Liver (tissue), 9 donors: ENCODE measurements around the gene GALNTL6. TPM values are rescaled to one million over a fixed set of nuclear protein-coding genes. Genes with fewer than 3 reads are reported as not detected.

Experiments
- DNase-seq: peaks from one replicate; pipeline ENCODE4 v3.0.0-alpha.2; 2017; ENCODE audit warnings: low spot score
- H3K27ac ChIP-seq, 2 donors: one replicate each; pipeline ENCODE4 v1.7.0; 2013; ENCODE audit warnings: inconsistent platforms in 2 of 2, low read length in 2 of 2, control low read depth in 1 of 2, low read depth in 1 of 2, mild to moderate bottlenecking in 1 of 2
- H3K27me3 ChIP-seq, 4 donors: one replicate each; pipeline versions ENCODE4 v1.6.1 to v1.7.0; 2013; ENCODE audit warnings: low read length in 3 of 4, inconsistent platforms in 1 of 4, mild to moderate bottlenecking in 1 of 4, moderate library complexity in 1 of 4; ENCODE audit not compliant: control insufficient read depth in 4 of 4, insufficient read depth in 4 of 4
- H3K36me3 ChIP-seq, 4 donors: one replicate each; pipeline versions ENCODE4 v1.6.1 to v1.7.0; 2013; ENCODE audit warnings: low read length in 3 of 4, mild to moderate bottlenecking in 3 of 4, low read depth in 1 of 4, moderate library complexity in 1 of 4; ENCODE audit not compliant: control insufficient read depth in 4 of 4, insufficient read depth in 3 of 4
- H3K4me1 ChIP-seq, 4 donors: one replicate each; pipeline versions ENCODE4 v1.6.1 to v1.7.0; 2013; ENCODE audit warnings: low read length in 3 of 4, mild to moderate bottlenecking in 3 of 4, moderate library complexity in 1 of 4; ENCODE audit not compliant: control insufficient read depth in 4 of 4, insufficient read depth in 4 of 4
- H3K4me3 ChIP-seq, 3 donors: one replicate each; pipeline versions ENCODE4 v1.6.1 to v1.7.0; 2013; ENCODE audit warnings: low read length in 3 of 3, control low read depth in 1 of 3, low read depth in 1 of 3, mild to moderate bottlenecking in 1 of 3
- H3K9ac ChIP-seq, 2 donors: one replicate each; pipeline ENCODE4 v1.7.0; 2013; ENCODE audit warnings: low read length in 2 of 2, mild to moderate bottlenecking in 2 of 2, moderate library complexity in 2 of 2, control low read depth in 1 of 2, low read depth in 1 of 2
- H3K9me3 ChIP-seq, 4 donors: one replicate each; pipeline versions ENCODE4 v1.6.1 to v1.7.0; 2013; ENCODE audit warnings: low read length in 3 of 4; ENCODE audit not compliant: control insufficient read depth in 4 of 4
- ATF3 ChIP-seq: IDR thresholded peaks from 2 replicates; pipeline ENCODE4 v1.6.1; 2016; ENCODE audit warnings: antibody characterized with exemption
- CTCF ChIP-seq: fragments of 150-350 bp; IDR thresholded peaks from 2 replicates; pipeline ENCODE4 v1.5.1; 2017; ENCODE audit warnings: improper control_type of control experiment, low read depth, low read length; ENCODE audit not compliant: missing input control
- EGR1 ChIP-seq, 2 donors: IDR thresholded peaks; 2 replicates each; pipeline ENCODE4 v1.6.1; 2016 to 2018; ENCODE audit warnings: antibody characterized with exemption in 2 of 2, low read depth in 2 of 2
- FOXA2 ChIP-seq: IDR thresholded peaks from 2 replicates; pipeline ENCODE4 v1.6.1; 2016; ENCODE audit warnings: antibody characterized with exemption
- GABPA ChIP-seq, 2 donors: IDR thresholded peaks in 1 of 2; conservative IDR thresholded peaks in 1 of 2; 2 replicates each; pipeline ENCODE4 v1.6.1; 2016; ENCODE audit warnings: antibody characterized with exemption in 2 of 2, mild to moderate bottlenecking in 1 of 2, moderate library complexity in 1 of 2
- HNF4G ChIP-seq: IDR thresholded peaks from 2 replicates; pipeline ENCODE4 v1.6.1; 2016; ENCODE audit warnings: antibody characterized with exemption
- MAX ChIP-seq: IDR thresholded peaks from 2 replicates; pipeline ENCODE4 v1.6.1; 2016; ENCODE audit warnings: antibody characterized with exemption
- RAD21 ChIP-seq, 2 donors: IDR thresholded peaks; 2 replicates each; pipeline ENCODE4 v1.6.1; 2016; ENCODE audit warnings: antibody characterized with exemption in 2 of 2, mild to moderate bottlenecking in 2 of 2
- REST ChIP-seq: IDR thresholded peaks from 2 replicates; pipeline ENCODE4 v1.6.1; 2016; ENCODE audit warnings: antibody characterized with exemption, mild to moderate bottlenecking
- TAF1 ChIP-seq: conservative IDR thresholded peaks from 2 replicates; pipeline ENCODE4 v1.6.1; 2016; ENCODE audit warnings: antibody characterized with exemption, mild to moderate bottlenecking
- WGBS: extraction: QIAGEN DNeasy Blood & Tissue Kit; methylation state at CpG from one replicate; pipeline ENCODE4 v1.1.7; 2013; 5-methylcytosine and 5-hydroxymethylcytosine counted together
- polyA plus RNA-seq, 2 donors: library from polyadenylated mRNA; stranded (reverse) in 1 of 2; unstranded in 1 of 2; fragments of 200-250 nt in 1 of 2; fragments of >200 nt in 1 of 2; fragmentation: Nextera tagmentation in 1 of 2; extraction: Ambion mirVana in 1 of 2; gene quantifications; one replicate each; pipeline versions ENCODE4 v1.2.1 to v1.2.3, GENCODE V29; 2013 to 2015
- total RNA-seq, 2 donors: library from RNA; depleted of rRNA; stranded (reverse); fragments of >200 nt; gene quantifications; one replicate each; pipeline ENCODE4 v1.2.3, GENCODE V29; 2014
- donor health status: healthy.
- donor health status: healthy.
- donor health status: healthy.
- donor health status: healthy.
- donor health status: healthy.

The GALNTL6 gene
- total and polyA plus RNA-seq, 4 donors = 0.06 to 0.08 TPM; not detected in 2

GRCh38 chr4:171843456-171843855, 30.3 kb downstream of the GALNTL6 start (continued):
- no peak for TF ChIP-seq ATF3

GRCh38 chr4:171846232-171846631, 33.0 kb downstream of the GALNTL6 start:
- H3K9me3 ChIP-seq = no peaks in the 10 kb centered on the region
- WGBS = 8% methylated on average over 2 of the region's 2 CpGs
- DNase-seq = peak; percentile 57

GRCh38 chr4:171846893-171847292, 33.7 kb downstream of the GALNTL6 start:
- Histone ChIP-seq H3K27ac (no peak overlapping the region), H3K4me1 (no peaks in the 10 kb centered on the region), H3K27me3 (no peaks in the 10 kb centered on the region), H3K9me3 (no peaks in the 10 kb centered on the region), H3K36me3 (no peaks in the 10 kb centered on the region), H3K9ac (no peak overlapping the region), H3K4me3 (no peak overlapping the region)
- no peak for DNase-seq
- no peak for TF ChIP-seq EGR1 (IDR thresholded peaks at IDR 0.05; ENCODE audit: low read depth in 2 of 2)
- no peak for TF ChIP-seq REST
- 65% methylated on average over 2 of the region's 2 CpGs for WGBS

More at GRCh38 chr4:171846232-171846631, 33.0 kb downstream of the GALNTL6 start:
- no peak overlapping the region for H3K9ac ChIP-seq
- no peaks in the 10 kb centered on the region for H3K36me3 ChIP-seq
- no peaks in the 10 kb centered on the region for H3K4me1 ChIP-seq
- no peaks in the 10 kb centered on the region for H3K27me3 ChIP-seq
- H3K27ac ChIP-seq = no peak overlapping the region
- TF ChIP-seq RAD21 (IDR thresholded peaks at IDR 0.05) (peak; percentile 51 to 68), TAF1 (no peak), CTCF (peak; percentile 17)
- no peak overlapping the region for H3K4me3 ChIP-seq

- no peaks in the 10 kb centered on the region for H3K36me3 ChIP-seq
- no peak for DNase-seq
- H3K9me3 ChIP-seq = no peaks in the 10 kb centered on the region
- 65% methylated on average over 1 of the region's 1 CpG for WGBS
- no peaks in the 10 kb centered on the region for H3K27me3 ChIP-seq
- TF ChIP-seq EGR1 (IDR thresholded peaks at IDR 0.05; ENCODE audit: low read depth in 2 of 2) (no peak), MAX (no peak), CTCF (no peak), TAF1 (no peak), ATF3 (no peak), HNF4G (no peak), GABPA (IDR thresholded peaks at IDR 0.05 in 1 of 2, conservative IDR thresholded peaks at IDR 0.05 in 1 of 2) (no peak), FOXA2 (no peak)
- H3K4me1 ChIP-seq = no peaks in the 10 kb centered on the region
- H3K27ac ChIP-seq = no peak overlapping the region
- H3K9ac ChIP-seq = no peak overlapping the region
- H3K4me3 ChIP-seq = no peak overlapping the region
Observed at GRCh38 chr4:171847751-171848150, 34.5 kb downstream of the GALNTL6 start.
